HG03439 (cell line): ENCODE measurements around the gene PLET1.

Experiments used
- ATAC-seq: cut with Tn5 transposase; IDR thresholded peaks from one replicate; pipeline ENCODE4 v1.9.1; 2021; ENCODE audit warnings: mild to moderate bottlenecking, moderate library complexity; ENCODE audit not compliant: unreplicated experiment

Gene PLET1, protein sequence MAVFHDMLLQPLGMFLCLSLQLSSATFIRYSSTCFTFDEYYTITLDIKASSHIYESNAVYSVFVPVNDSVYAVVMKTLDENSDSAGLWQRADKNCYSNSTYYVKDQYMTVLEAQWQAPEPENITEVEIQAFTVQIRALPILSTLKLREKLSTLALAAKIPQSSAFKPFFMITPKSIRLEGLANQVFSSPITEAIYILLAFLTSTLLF

DNA sequence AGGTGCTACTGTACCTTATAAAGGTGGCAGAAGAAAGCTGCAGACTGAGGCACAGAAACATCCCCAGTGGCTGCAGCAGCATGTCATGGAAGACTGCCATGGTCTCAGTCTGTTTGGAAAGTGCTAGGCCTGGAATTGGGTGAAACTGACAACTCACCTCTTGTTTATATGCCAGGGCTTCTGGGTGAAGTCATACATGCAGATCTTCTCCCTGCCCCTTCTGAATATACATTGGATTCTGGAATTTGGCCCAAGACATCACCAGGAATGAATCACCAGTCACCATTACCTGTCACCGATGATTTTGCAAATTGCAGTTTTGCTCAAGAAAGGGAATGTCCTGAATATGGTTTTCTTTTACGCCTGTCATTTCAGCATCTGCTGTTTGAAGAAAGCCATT is at the start of gene PLET1:
Gene PLET1 (minus strand): TSS at position 371 of the 400 bp plus-strand sequence. CDS start 271 bp downstream, at position 100.
- ATAC-seq, result no peak

DNA sequence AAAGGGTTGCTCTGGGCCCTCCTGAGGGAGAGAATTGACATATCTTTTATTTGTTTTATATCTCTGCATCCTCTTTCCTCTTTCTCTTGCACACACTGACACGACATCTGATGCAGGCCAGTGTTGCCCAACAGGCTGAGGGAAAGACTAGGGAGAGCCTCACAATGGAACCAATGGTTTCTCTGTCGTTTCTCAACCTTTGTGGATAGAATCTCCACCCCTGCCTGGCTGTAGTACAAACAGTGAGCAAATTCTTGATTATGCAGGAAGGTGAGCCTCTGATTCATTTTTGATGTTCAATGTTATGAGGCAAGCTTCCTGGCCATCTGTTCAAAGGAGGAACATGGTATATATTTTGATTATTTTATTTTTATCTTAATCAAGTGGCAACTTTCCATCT is 49.8 kb upstream of the PLET1 start:
- no peak for ATAC-seq

DNA sequence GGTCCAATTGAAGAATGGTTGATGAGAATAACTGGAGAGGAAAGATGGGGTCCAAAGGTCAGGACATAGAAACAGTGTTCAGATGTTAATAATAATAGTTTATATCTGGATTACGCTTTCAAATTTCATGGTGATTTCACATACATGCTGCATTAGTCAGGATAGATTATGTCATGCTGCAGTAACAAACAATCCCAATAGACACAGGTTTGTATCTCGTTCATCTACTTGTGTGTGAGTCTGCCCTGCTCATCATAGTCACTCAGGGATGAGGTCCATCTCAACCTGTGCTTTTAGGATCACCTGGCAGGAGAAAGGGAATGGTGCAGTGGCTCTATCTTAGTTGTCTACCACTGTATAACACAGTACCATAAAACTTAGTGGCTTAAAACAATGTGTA is 48.0 kb upstream of the PLET1 start:
- ATAC-seq, result no peak

DNA sequence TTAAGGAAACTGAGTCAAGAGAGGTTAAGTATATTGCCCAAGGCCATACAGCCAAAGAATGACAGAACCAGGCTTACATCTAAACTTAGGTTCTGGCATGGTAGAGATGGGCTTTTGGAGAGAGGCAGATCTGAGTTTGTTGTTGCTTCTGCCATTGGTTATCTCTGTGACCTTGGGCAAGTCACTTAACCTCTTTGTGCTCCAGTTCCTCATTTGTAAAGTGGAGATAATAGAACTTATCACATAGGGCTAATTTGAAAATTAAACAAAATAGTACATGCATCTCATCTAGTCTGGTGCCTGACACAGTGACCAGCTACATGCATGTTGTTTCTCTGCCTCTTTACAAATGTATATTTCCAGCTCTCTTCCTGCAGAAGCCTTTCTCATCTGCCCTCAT is 47.0 kb upstream of the PLET1 start:
- ATAC-seq, result no peak

DNA sequence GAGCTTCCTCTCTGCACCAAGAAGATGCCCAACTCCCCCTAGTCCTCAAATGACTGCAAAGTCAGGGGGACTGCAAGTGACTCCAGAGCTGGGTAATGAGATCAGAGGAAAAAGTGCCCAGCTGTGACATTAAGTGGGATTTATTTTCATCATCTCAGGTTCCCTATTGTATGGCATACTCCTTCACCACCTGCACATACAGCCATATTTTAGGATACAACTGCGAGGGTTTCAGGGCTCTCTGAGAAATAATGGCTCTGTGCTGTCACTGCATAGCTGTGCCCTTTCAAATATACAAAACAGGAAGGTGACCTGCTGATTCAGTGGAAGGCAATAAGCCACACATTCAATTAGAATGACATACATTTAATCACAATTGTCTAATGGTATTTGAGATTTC is 45.6 kb upstream of the PLET1 start:
- no peak for ATAC-seq

DNA sequence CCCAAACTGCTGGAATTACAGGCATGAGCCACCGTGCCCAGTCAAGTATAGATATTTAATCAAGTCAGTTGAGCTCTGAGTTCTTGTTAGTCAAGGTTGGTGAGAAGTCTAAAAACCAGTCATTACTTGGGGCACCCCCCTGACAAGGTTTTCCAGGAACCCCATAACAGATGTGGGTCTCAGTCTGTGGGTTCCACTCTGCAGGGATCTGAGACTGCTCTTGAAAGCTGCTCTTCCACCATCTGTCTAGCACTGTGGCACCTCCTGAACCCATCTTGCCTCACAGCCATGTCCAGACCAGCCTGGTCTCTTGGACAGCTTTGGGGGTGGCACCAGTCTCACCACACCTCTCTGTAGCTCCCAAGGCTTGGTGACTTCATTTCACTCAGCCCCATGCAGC is 44.3 kb upstream of the PLET1 start:
- no peak for ATAC-seq

DNA sequence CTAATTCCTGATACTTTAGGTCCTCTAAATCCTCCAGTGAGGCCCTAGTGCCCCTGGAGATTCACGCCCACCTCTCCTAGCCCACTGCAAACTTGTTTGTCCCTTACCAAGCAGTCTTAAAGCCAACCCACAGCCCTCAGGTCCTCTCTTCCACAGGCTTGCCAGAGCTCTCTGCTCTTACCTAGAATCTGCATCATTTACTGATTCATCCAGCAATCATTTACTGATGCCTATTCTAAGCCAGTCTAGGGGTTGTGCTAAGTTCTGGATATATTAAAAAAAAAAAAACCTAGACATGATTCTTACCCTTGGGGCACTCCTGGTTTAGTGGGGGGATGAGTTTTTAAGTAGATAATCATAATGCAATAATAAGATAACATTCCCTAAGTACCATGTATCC is 43.0 kb upstream of the PLET1 start:
- ATAC-seq, result no peak

DNA sequence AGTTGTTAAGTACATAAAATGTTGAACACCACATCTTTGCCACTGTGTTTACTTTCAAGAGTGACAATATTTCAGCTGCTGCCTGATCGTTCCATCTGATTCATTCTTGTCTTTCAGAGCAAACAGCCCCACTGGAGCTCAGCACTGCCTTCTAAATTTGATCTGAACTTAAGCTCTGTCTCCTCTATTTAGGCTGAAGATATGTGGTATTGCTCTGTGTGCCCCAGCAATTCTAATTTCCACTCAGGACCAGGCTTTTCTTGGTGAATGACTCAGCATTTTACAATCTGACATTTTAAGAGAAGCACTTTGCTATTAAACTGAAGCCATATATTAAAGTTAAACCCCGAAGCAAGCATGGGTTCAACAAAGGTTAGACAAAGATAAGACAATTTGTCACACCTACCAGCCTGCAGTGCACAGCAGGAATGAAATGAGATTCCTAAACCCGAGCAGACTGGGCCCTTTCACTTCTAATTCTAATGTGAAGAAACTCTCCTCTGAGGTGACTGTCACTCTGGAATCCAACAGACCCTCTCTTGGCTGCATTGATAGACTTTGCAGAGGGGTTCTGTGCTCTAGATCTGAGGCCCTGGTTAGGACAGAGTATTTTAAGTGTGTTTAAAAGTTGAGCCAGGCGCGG is 41.7 kb upstream of the PLET1 start:
- ATAC-seq, result no peak

DNA sequence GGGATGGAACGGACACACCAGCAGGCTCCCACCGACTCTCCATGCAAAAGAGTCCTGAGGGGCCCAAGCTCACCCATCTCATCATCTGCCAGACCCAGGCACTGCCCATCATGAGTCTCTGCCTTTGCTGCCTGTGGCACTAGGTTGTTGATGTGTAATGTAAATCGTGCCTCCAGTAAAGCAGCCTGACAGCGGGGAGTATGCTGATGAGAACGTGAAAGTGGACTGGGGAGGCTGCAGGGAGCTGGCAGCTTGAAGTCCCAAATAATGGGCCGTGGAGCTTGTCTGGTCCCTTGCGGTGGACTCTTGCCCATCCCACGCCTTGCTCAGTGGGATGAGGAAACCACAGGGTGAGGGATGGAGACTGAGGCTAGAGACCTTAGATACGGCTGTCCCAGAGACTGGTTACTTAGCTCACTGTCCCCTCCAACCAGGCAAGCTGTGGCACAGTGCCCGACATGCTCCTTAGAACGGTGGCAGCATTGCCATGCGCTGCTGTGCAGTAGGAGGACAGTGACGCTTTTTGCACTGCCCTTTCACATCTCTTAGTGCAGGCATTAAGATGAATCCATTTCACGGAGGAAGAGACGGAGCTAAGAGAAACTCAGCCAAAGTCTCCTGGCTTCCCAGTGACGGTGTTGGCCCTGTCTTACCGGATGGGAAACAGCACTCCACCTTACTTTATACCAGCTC is 39.6 kb upstream of the PLET1 start:
- no peak for ATAC-seq

DNA sequence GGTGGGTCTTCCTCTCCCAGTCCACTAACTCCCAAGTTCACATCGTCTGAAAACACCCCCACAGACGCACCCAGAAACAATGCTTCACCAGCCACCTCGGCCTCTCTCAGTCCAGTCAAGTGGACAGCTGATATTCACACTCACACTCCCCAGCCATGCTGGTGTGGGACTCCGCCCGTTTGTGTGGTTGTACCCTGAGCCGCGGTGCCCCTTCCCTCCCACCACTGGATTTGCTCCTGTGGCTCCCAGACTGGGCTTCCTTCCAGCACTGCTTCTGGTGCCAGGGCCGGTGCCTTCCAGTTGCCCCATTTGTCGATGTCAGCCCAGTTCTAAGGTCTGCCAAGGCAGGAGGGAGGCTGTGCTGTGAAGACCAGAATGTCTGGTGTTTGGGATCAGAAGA is 37.9 kb upstream of the PLET1 start:
- no peak for ATAC-seq

DNA sequence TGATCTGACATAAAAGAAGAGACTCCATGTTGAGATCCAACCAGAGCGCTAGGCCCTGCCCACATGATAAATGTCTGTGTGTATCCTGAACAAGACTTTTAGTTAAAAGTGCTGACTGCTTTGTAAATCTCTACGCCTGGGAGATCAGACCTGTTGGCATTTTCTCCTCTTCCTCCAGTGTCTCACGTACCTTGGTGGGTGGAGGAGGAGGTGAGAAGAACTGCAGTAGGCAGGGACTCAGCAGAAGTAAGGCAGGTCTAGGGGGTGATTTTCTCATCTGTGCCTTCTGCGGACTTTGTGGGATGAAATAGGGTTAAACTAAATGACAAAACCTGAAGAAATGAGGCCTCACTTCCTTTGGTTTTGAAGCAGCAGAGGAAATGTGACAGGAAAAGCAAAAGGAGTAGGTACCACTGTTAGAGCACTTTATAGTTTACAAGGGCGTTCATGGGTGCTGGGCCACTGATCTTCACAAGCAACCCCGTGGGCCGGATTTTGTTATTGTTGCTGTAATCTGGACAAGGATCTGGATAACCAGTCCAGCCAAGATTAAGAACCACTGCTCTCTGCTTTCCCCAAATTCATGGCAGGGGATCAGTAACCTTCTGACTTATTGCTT is 36.7 kb upstream of the PLET1 start:
- no peak for ATAC-seq

DNA sequence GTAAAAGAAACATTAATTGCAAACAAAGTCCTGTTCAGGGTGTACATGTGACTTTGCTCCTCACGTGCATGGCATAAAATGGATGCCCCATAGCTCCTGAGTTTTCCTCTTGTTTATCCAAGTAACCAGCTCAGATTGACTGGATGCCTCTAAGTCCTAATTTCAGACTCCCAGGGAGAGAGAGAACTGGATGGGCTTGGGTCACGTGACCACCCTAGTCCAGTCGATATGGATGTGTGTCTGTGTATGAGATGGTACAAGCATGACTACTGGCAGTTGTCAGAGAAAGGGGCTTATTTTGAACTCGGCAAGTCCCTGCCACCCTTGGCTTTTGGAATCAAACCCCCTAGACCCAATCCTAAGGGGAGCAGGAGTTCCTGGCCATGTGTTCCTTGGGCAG is 35.4 kb upstream of the PLET1 start:
- ATAC-seq, result no peak

DNA sequence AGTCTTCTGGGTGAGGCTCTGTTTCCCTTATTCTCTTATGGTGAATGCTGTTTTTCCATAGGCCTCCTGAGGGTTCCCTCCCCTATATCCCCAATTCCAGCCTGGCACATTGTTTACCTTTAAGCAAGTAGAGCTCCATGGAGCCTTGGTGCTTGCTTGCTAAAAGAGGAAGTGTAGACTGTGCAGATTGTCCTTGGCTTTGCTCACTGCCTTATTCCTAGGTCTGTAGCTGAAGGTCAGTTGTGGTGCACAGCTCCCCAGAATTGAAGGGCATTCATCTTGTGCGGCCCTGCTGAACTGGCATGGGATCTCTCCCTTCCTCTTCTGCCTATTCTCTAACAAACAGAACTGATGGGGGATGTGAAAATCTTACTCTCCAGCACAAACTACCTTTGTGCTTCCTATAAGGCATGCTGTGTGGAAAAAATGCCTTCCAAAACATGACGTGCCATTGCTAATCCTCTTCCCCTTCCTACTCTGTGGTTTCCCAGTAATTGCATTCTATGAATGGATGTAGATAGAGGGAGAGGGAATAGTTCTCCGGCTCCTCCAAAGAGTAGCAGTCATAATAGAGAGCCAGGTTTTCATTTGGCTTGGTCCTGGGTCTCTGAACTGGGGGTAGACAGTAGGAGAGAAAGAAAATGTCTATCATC is 34.2 kb upstream of the PLET1 start:
- no peak for ATAC-seq

DNA sequence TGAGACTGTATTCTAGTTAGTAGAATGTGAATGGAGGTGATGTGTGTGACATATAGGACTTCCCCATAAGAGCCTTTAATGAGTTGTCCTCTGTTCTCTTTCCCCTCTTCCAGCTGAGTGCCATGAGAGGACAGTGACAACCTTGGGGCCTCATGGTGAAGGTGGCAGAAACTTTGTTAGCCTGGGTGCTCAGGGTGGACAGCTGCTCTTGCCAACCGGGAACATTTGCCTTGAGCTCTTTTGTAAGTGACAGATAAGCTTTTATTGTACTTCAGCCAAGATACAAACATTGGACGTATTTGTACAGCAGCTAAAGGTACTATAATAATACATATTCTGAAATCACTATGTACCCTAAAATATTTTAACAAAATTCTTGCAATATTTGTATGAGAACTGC is 33.0 kb upstream of the PLET1 start:
- ATAC-seq, result no peak

DNA sequence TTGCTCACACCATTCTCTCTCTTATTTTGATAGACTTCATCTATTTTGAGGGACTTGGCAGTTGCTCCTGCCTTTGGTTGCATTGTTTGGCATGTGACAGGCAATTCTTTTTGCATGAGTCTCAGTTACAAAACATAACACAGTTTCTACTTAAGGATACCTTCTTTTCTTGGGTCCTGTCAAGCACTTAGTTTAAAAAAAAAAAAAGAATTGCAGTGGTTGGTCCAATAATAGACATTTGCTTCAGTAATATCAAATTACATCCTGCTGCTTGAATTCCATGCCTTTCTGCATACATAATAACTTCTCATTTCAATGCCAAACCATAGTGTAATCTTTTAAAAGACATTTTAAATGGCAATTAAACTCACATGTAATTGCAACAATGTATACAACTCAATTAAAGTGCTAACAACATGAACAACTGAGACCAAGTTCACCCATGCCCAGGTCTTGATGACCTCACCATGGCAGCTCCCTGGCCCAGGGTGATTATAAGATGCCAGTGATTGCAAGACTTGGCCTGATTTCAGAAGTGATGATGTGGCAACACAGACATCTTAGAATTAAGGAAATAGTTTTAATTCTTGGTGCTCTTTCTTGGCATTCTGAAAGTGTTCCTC is 32.2 kb upstream of the PLET1 start:
- ATAC-seq, result no peak

DNA sequence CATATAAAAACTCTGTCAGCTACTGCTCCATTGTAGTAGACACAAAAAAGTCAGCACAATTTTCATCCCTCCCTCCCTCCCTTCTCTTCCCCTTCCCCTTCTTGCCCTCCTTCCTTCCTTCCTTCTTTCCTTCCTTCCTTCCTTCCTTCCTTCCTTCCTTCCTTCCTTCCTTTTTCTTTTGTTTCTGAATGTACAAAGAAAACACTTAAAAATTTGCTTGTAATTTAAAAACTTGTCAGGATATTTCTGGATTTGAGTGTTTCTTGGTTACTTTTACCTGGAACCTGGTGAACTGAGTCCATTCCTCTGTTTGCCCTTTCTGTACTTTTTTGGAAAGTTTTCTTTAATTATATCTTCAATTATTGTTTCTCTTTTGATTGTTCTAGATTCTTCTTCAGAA is 31.5 kb upstream of the PLET1 start:
- no peak for ATAC-seq

DNA sequence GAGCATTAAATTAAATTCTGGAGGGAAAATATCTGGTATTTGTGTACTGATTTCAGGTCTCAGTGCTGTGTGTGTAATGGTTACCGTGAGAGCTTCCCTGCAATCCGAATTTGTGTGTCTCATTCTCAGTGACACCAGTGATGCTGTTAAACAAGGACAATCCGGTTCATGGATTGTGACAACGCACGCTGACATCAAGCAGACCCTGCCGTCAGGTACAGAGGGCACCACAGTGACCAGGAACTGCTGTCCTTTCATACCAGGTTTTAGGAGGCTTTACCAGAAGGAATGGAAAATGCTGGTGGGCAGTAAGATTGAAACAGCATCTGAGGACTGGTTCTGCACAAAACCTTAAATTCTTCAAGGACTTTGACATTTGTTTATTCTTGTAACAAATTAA is 30.5 kb upstream of the PLET1 start:
- ATAC-seq, result no peak

DNA sequence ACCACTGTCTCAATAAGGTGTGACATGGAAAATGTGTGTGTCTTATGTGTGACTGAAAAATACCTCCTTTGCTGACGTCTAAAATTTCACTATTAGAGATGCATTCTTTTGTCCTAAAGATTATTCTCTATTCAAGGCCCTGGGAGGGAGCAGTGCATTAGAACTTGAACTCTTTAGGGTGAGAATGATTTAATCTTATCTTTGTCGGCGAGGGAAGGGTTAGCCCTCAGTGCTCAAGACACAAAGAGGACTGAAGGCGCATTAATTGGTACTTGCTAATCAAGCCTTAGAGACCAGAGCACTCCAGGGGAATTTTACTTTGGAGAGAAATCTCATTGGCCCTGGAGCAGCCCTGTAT is 29.8 kb upstream of the PLET1 start:
- no peak for ATAC-seq

DNA sequence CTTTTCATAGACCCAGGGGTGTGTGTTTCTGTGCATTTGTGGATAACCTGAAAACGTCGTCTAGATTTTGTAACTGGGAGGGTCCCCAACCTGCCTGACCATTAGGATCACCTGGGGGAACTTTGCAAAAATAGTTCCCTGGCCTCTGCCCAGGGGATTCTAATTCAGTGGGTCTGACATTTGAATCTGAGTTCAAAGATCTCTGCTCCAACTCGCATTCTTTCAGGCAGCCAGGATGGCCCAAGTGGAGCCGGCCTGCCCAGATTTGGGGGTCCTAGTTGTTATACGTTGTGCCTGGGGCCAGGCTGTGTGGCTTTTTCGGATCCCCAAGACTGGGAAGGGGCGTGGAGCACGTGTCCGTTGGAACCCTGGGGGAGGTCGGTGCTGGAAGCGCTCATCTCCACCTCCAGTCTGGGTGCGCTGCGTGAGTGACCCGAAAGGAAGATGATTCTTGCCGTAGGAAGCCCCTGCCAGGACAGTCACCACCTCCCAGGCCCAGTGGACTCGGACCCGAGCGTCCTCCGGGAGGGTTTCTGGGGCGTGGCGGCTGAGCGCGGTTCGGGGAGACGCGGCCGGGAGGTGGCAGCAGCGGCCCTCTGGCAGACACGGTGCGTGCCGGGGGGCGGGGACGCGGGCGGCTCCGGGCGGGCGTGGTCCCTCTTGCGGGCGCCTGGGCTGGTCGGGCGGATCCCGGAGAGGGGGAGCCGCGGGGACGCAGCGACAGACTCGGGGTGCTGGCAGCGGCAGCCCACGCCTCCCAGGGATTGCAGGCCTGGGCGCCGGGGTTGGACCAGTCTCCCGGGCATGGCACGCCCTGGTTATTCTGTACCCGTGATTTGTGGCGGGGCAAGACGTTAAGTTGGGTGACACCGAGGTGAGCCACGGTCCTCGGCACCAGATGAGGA is 29.2 kb upstream of the PLET1 start:
- ATAC-seq, result peak; percentile 92

DNA sequence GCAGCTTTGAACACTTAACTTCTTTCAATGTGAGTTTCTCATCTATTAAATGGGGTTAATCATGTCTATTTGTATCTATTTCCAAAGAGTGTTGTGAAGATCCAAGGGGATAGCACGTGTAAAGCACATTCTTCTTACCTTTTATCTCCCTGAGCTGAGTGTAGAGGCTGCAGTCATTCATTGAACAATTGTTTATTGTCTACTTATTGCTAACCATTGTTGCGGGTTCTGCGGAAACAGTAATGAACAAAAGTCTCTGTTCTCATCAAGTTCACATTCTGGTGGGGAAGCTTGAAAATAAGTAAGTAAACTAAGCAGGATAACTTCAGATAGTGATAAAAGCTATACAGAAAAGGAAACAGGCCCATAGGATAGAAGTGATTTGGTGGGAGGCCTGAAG is 27.4 kb upstream of the PLET1 start:
- no peak for ATAC-seq
